ENCODE results near the gene AP1S1. TPM values are rescaled to one million over a fixed set of nuclear protein-coding genes. Genes with fewer than 3 reads are reported as not detected.

AP1S1 gene
- total and polyA plus RNA-seq, 9 of the 15 experiments (the other 6 are each of a cell fraction or from before 2014, with no cell fraction given): 4.4 to 149 (median 89.4) TPM

GRCh38 chr7:101200862-101201599 lies 46.8 kb downstream of the AP1S1 start, which contains the start of gene MOGAT3 (continued):
- no peak for TF ChIP-seq NR2C2 (CRISPR knock-in tag; IDR thresholded peaks at IDR 0.05)
- TF ChIP-seq NR2C2 (tag; IDR thresholded peaks at IDR 0.05): peak; percentile 52; the same call in 1 of the 2 replicates
- TF ChIP-seq PKNOX1 (IDR thresholded peaks at IDR 0.05): peak; percentile 93
- peak; percentile 63 for TF ChIP-seq MEIS2 (IDR thresholded peaks at IDR 0.05; ENCODE audit: partially characterized antibody)
- TF ChIP-seq KAT8 (IDR thresholded peaks at IDR 0.05; ENCODE audit: low read depth): no peak
- peak; percentile 82 for TF ChIP-seq ESRRA (IDR thresholded peaks at IDR 0.05; ENCODE audit: borderline replicate concordance, low read depth)
- TF ChIP-seq ZNF384 (IDR thresholded peaks at IDR 0.05; ENCODE audit: low read depth, low read length): 0 out of 2 replicates have a peak, but pooled peaks have one; percentile 10
- TF ChIP-seq ZNF707 (CRISPR knock-in tag; conservative IDR thresholded peaks at IDR 0.05): no peak
- TF ChIP-seq IRF1 (CRISPR knock-in tag; IDR thresholded peaks at IDR 0.05; ENCODE audit: borderline replicate concordance): no peak
- peak in 1 of 2 experiments; percentile 25; a peak in 1 of 4 replicates for TF ChIP-seq RCOR1 (IDR thresholded peaks at IDR 0.05; ENCODE audit: borderline replicate concordance in 1 of 2, low read depth in 2 of 2, low read length in 2 of 2)
- TF ChIP-seq PCBP2 (IDR thresholded peaks at IDR 0.05; ENCODE audit: low read depth, low read length, poor library complexity, severe bottlenecking): no peak
- no peak for TF ChIP-seq YBX1 (IDR thresholded peaks at IDR 0.05)
- 0 out of 2 replicates have a peak, but pooled peaks have one; percentile 22 for TF ChIP-seq VEZF1 (CRISPR knock-in tag; IDR thresholded peaks at IDR 0.05)
- peak; percentile 72 for TF ChIP-seq NR2C1 (IDR thresholded peaks at IDR 0.05)
- 0 out of 2 replicates have a peak, but pooled peaks have one; percentile 35 for TF ChIP-seq NR2C1 (tag; IDR thresholded peaks at IDR 0.05)
